RWPE1 (cell line): ENCODE results near the gene CYRIA.

Source experiments
- CTCF ChIA-PET: fragments of 350-600 bp; sonication (Branson Sonifier 250); formaldehyde crosslinking; extraction: SDS; loops from one replicate; lab custom pipeline; 2021; lab: Yijun Ruan, JAX
- POLR2A ChIA-PET: fragments of 400-600 bp; formaldehyde crosslinking; extraction: SDS; loops from one replicate; lab custom pipeline; 2020; ENCODE audit warnings: antibody characterized with exemption; ENCODE audit not compliant: low non-redundant PET; lab: Yijun Ruan, JAX
- DNase-seq: peaks from one replicate; pipeline ENCODE4 v3.0.0; 2012; ENCODE audit warnings: low spot score
- H3K27ac ChIP-seq: fragments of 450-650 bp; 2 replicates; pipeline ENCODE4 v1.5.1; 2017
- CTCF ChIP-seq: fragments of 450-650 bp; conservative IDR thresholded peaks from 2 replicates; pipeline ENCODE4 v1.5.1; 2017; ENCODE audit warnings: low read depth, mild to moderate bottlenecking

CYRIA gene

GRCh38 chr2:16664052-16664731 is 1.4 kb downstream of the CYRIA start:
- CTCF ChIA-PET: interaction anchor here (0.6 to 1.5 kb wide), 2 partner anchors 14 to 56 kb away, joined by 3 read pairs; no protein-coding TSS in a partner anchor
- no peak for DNase-seq
- H3K27ac ChIP-seq: no peak overlapping the region
- POLR2A ChIA-PET: no interaction called here
- TF ChIP-seq CTCF: no peak

GRCh38 chr2:16663121-16663905 is 2.3 kb downstream of the CYRIA start:
- DNase-seq: no peak
- H3K27ac ChIP-seq: no peak overlapping the region
- no peak for TF ChIP-seq CTCF
- CTCF ChIA-PET: interaction anchor here (0.6 to 1.5 kb wide), 3 partner anchors 13 to 730 kb away, joined by 3 read pairs; no protein-coding TSS in a partner anchor
- POLR2A ChIA-PET: no interaction called here

- POLR2A ChIA-PET: no interaction called here
- no peak overlapping the region for H3K27ac ChIP-seq
- CTCF ChIA-PET: interaction anchor here (0.6 kb wide), 1 partner anchor 10 kb away, joined by 7 read pairs; no protein-coding TSS in a partner anchor
- no peak for DNase-seq
- TF ChIP-seq CTCF: no peak
Measured at GRCh38 chr2:16661936-16662839, 3.4 kb downstream of the CYRIA start.

GRCh38 chr2:16661526-16661925 is 4.1 kb downstream of the CYRIA start:
- POLR2A ChIA-PET: no interaction called here
- no peak for DNase-seq
- CTCF ChIA-PET: interaction anchor here (0.6 kb wide), 1 partner anchor 11 kb away, joined by 7 read pairs; no protein-coding TSS in a partner anchor
- TF ChIP-seq CTCF: no peak
- H3K27ac ChIP-seq: no peak overlapping the region

GRCh38 chr2:16660556-16660955 is 5.1 kb downstream of the CYRIA start:
- POLR2A ChIA-PET: no interaction called here
- CTCF ChIA-PET: no interaction called here
- DNase-seq: no peak
- no peak overlapping the region for H3K27ac ChIP-seq
- no peak for TF ChIP-seq CTCF

GRCh38 chr2:16660114-16660513 is 5.5 kb downstream of the CYRIA start:
- no peak for TF ChIP-seq CTCF
- DNase-seq: no peak
- H3K27ac ChIP-seq: no peak overlapping the region
- CTCF ChIA-PET: interaction anchor here (0.6 kb wide), 1 partner anchor 1298 kb away, joined by 3 read pairs; no protein-coding TSS in a partner anchor
- POLR2A ChIA-PET: no interaction called here
